HG03039 (cell line): ENCODE measurements around the gene ATP2B1.

Experiments
- ATAC-seq: cut with Tn5 transposase; IDR thresholded peaks from one replicate; pipeline ENCODE4 v1.9.1; 2021; ENCODE audit warnings: mild to moderate bottlenecking, moderate library complexity; ENCODE audit not compliant: unreplicated experiment

Gene ATP2B1

DNA sequence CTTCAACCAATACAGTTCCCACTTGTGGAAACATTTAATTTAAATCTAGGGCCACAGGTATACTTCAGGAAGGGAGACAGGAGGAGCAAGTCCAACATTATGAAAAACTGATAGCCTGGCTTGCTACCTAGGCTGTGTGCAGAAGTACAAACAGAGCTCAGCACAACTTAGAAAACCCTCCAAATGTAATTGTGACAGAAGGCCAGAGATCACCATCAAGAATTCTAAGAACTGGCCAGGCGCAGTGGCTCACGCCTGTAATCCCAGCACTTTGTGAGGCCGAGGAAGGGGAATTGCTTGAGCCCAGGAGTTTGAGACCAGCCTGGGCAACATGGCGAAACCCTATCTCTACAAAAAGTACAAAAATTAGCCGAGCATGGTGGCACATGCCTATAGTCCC, 14.1 kb downstream of the ATP2B1 start:
- ATAC-seq, result no peak

DNA sequence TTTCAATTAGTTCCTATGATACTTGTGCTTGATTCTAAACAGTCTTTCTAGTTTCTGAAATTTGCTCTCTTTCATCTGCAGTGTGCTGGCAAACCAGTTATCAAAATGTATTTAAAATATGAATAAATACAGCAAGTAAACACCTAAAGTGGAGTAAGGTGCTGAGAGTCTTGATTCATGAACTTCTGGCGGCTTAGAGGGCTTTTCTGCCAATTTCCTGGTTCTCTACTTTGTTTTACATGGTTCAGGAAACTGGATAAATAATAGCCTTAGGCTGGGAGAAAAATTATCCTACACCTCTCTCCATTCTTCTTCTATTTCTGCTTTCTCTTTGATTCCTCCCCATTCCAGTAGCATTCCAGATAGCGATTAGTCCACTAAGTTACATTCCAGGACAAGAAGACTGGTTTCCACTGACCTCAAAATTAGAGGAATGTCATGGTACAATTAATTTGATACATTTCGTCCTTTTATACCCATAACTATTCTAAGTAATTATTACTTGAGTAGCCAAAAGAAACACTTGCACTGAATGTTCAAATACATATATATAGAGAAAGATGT, 14.9 kb downstream of the ATP2B1 start:
- no peak for ATAC-seq

DNA sequence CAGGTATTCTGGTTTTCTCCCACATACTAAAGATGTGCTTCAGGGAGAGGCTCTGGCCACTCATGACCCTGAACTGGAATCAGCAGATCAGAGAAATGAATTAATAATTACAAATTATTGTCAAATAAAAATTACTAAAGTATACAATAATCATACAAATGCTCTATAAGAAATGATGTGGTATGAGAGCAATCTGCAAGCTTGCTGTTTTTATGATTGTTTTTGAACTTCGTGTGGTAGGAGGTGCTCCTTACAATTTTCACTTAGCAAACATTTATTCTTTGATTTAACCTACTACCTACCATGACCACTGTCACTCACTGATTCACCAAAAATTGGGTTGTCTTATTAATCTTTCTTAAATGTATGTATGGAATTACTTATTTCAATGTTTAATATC, 16.2 kb downstream of the ATP2B1 start:
- ATAC-seq, result no peak

DNA sequence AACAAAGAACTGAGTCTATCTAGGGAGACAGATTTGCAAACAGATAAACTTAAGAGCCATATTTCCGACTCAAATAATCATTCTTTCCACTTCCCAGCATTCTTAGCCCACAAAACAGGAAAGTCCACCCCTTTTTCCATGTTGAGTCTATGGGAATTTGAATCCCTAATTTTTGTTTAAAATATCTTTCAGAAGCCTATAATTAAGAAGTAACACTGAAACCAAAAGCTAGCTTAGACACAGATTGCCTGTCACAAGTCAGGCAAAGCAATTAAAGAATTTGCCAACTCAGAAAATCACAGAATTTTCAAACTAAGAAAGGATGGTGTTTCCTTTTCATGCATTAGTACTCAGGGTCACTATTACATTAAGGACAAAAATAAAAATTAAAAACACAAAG, 17.0 kb downstream of the ATP2B1 start:
- ATAC-seq, result no peak

DNA sequence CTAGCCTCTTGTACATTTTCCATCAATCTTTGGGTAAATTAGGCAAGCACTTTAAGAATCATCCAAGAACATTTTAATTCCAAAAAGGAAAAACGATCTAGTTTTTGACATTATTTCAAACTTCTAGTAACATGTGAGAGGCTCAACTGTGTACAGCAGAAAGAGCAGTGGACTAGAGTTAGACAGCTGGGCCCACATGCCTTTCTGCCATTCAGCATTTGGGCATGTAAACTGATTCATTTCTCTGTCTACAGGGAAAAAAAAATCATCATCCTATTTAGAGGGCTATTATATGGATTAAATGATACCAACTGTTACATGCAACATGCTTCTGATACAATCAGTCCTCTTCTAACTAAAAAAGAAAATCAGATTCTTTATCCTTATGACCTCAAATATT, 17.7 kb downstream of the ATP2B1 start:
- no peak for ATAC-seq

DNA sequence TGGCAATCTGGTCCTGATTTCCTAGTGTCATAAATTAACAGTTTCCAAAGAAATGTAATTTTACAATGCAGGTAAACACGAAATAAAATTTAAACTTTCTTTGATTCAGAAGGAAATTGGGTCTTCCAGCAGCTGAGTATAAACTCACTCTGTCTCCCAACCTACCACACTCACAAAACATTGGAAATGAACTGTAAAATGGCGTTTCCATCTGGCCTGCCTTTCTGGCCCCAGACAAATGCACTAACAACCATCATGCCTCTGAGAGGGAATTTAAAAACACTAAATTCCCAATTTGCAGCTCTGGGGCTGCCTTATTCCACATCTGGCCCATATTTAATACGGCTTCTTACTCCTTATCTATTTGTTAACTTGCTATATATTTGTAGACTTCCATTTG, 19.3 kb downstream of the ATP2B1 start:
- no peak for ATAC-seq

DNA sequence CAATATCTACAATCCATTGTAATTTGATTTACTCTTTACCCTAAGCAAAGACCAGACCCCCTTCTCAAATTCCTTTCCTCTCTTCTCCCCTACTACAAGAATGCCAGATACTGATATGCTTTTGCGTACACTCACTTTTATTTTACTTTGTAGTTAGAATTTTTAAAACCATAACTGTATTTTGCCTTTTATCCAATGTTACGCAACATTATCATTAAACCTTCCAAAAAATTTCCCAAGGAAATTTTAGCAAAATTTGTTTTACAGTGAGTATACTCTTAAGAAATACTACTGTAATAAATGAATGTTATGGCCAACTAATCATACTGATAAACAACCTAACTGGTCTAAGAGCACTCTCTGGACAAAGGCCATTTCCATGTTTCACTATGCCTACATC, 22.3 kb downstream of the ATP2B1 start:
- no peak for ATAC-seq

DNA sequence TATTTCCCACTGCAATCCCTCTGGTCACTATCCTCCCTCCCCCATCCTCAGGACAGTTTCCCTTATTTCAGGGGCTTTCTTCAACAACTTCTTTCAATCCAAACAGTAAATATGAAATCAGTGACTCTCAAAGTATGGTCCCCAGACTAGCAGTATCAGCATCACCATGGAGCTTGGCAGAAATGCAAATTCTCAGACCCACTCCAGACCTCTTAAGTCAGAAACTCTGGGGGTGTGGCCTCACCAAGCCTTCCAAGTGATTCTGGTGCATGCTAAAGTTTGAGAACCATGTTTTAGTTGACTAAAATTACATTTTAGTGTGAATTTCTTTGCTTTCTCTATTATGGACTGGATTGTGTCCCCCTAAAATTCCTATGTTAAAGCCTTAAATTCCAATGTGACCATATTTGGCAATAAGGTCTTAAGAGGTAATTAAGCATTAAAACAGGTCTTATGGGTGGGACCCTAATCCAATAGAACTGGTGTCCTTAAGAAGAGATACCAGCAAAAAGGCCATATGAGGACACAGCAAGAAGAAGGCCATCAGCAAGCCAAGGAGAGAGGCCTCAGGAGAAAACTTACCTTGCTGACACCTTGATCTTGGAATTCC, 23.2 kb downstream of the ATP2B1 start:
- ATAC-seq, result no peak

DNA sequence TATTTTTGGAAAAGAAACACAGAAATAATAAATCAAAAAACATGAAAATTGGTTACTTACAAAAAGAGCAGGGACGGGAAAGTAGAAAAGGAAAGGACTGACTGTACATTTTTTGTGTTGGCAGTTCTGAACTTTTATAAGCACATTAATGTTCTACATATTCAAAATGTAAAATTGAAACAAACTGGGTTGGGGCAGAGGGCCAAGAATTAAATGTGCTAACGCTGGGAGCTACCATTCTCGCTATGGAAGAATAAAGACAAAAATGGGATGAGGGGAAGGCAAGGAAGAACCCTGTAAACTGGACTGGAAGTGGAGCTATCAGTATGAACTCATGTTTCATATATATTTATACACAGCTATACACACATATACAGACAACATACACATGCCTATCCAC, 24.5 kb downstream of the ATP2B1 start:
- ATAC-seq, result no peak

DNA sequence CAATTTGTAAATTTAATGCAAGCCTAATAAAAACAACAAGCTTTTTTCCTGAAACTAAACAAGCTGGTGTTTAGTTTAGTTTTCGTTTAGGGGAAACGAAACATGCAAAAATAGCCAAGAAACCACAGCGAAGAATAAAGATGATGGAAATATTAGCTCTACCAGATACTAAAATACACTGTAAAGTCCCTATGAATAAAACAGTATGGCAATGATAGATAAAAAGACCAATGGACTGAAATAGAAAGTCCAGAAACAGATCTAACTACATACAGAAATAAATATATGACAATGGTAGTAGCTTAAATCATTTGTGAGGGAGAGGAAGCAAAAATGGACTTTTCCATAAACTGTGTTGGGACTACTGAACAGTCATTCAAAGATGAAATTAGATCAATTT, 26.4 kb downstream of the ATP2B1 start:
- ATAC-seq, result no peak

DNA sequence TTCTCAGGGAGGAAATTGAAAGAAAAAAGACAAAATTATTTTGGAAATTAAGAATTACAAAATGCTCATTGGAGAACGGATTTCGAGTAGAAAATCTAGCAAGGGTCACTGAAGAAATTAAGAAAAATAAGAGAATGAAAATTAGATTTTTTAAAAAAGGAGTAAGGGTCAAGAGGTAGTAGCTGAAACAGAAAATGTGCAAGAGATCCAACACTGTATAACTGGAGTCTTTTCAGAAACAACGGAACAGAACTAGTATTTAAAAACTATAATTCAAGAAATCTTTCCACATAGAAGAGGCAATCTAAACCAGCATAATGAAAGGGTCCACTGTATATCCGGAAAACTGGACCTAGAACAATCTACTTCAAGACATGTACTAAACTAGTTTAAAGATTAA, 28.2 kb downstream of the ATP2B1 start:
- no peak for ATAC-seq

DNA sequence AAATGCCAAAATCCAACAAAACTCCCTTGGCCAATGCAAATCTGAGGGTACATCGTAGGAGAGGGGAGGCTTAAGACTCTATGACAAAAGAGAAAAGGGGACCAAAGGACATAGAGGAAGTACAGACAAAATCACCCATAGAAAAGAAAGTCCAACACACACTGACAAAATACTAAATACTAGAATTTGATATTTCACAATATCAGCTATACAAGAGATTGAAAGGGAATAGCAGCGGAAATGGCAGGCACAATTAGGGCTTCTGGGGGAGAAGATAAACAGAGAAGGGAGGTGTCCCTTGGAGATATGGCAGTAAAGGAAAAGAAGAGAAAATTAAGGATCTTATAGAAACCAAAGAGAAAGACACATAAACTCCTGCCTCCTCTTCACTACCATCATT, 29.0 kb downstream of the ATP2B1 start:
- ATAC-seq, result no peak

DNA sequence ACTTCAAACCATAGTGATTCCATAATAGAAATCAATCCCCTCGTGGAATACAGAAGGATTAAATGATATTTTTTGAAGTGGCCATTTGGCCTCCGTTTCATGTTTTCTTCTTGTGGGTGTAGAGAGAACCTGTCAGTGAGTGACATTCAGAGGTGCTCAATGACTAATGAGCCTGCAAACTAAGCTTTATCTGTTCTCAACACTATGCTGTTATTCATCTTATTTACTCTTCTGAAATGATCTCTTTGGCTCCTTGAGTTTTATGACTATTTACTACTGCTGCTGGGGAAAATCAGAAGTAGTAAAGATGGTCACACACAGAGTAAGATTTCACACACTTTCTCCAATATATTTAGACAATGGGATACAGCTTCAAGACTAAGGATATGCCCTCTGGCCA, 30.4 kb downstream of the ATP2B1 start:
- ATAC-seq, result no peak

DNA sequence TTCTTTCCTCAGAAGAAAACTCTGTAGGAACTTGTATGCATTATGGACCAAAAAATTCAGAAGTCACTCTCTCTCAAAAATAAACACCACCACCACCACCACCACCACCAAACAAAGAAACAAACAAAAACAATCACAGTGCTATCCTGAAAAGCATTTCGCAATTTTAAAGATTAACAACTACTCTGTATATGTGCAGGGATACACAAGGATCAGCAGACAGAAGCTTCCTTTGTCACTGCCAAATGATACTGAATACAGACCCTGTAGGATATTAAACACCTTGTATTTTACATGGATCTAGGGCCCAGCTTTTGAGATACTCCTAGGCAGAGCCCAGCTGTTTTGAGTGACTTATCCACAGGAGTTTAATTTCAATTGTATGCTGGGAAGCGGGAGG, 31.7 kb downstream of the ATP2B1 start:
- no peak for ATAC-seq

DNA sequence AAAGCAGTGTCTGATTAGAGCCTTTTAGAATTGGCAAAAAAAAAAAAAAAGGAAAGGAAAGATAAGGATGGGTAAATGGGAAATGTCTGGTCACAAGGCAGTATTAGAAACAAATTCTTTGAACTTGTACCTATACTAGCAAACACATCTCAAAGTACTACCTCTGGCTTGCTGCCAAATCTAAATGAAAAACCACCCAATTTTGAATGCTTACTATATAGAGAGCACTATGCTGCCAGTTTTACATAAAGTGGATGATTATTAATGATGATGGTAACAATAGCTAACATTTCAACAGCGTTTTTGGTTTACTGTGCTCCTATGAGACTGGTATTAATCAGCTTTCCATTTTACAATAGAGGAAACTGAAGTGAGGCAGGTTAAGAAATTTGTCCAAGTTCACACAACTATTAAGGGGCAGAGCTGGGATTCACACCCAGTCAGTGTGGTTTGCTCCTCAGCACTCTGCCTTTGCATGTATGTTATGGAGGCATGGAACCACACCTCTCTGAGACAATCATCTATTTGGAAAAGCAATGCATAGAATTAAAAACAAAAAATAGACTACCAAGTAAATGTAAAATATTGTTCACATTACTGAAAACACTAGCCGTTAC, 34.2 kb downstream of the ATP2B1 start:
- no peak for ATAC-seq

DNA sequence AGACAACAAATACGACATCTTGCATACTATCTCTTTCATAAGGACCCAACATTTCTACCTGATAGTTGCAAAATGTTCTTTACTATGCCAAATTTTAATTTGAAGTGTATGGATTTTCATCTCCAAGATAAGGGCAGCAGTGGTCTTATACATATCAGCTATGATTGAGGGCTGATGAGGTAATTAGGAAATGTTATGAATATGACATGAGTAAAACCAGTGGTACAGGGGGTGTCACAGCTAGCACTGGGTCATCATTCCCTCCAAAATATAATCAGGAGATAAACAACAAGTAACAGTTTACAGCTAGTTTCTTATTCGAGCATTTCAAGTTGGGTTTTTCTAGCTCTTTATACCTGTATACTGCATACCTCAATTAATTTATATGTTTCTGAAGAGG, 35.0 kb downstream of the ATP2B1 start:
- no peak for ATAC-seq

DNA sequence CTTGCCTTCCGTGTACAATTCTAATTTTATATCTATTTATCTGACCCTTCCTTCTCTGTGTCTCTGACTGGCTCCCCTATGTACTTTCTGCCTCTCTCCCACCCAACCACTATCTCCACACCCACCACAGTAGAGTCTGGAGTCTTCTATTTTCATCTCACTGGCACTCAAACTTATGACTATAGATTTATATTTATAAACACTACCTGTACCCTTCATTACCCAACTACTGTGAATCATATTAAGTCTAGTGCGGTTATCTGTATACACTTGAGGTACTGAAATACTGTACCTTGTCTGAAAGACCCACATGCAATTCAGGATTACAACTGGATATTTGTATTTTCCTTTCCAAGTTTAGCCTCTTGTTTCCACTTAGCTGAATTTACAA, 36.1 kb downstream of the ATP2B1 start:
- no peak for ATAC-seq

DNA sequence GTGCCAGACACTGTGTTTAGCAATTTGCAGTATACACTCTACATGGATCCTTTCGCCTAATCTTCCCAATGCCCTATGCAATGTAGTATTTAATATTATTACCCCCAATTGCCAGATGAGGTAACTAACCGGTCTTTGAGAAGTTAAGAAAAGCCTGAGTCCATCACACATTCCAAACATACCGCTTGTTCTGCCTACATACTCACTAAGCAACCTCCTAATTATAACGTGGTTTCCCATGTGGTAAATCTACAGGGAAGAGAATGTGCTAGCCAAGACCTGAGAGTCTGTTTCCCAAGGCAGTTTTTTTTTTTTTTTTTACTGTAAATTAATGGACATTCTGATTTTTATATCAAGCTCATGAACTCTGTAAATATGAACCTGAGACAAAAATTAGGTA, 37.2 kb downstream of the ATP2B1 start:
- ATAC-seq, result no peak

DNA sequence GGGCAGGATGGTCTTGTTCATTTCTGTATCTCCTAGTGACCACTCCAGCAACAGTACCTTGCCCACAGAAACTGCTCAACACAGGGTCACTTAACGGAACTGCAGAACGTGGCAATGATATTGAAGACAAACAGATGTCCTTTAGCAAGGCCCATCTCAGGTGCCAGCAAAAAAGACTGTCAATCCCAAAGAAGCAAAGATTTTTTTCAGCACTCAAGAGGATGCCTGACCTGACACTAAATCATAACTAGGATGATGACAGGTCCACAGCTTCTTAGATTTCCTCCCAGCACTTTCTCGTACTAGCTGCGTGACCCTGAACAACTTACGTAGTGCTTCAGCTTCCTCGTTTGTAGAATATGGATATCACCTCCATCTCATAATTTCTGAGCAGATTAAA, 39.4 kb downstream of the ATP2B1 start:
- ATAC-seq, result no peak

DNA sequence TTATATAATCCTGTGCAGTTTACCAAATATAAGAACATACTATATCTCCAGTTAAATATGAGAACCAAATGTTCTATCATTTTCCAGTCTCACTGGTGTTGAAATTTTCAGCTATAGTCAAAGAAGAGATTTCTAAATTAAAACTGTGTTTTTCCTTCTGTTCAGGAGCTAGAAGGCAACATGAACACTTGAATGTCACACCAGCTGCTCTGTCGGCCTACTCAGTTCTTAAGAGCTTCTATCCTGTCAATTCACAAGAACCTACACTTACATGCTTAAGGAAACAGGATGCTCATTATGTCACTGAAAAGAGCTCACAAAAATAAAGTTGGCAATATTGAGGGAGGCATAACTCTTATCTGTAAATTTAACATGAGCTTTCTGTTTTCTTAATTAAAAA, 43.1 kb downstream of the ATP2B1 start:
- ATAC-seq, result no peak

DNA sequence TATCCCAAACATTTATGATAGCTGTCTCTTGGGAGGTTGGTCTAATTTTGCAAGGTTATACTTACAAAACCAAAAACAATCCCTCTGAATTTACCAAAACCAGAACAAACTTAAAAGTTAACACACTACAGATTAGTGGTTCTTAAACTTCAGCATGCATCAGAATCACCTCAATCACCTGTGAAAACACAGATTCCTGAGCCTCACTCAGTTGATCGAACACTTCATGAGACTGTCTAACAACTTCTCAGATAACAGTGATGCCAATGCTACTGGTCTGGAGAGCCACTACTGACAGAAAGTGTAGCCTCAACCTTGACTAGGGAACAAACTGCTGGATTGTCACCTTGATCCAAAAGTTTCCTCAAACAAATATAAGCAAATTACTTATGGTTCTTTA, 44.2 kb downstream of the ATP2B1 start:
- no peak for ATAC-seq

DNA sequence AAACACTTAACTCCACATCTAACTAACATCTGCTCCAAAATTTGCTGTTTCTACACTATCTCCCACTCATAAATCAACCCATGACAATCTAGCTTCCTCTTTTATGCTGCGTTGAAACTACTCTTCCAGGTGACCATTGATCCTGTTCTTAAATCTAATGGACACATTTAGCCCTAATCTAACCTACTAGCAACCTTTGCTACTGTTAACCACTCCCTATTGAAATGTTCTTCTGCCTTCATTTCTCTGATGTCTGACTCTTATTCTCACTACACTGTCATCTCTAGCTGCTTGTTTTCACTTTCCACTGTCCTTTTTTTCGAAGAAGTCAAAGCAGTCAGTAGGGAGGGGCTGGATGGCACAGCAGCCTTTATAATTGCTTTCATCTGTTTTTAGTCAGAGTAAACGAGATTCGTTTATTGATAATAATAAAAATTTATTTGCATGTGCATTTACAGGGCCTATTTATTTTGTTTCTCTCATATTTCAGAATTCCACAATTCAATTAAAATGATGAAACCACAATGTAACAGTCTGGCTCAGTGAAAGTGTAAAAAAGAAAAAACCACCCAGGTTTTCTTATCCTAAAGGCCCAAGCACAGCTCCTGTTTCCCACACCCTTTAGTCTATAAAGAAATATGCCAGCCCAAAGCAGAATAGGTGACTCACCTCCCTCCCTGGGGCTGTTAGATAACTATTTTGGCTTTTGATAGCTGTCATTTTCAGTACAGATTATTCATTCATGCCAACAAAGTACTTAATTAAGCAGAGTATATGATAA, 44.9 kb downstream of the ATP2B1 start:
- peak; percentile 77 for ATAC-seq
